ENCODE measurements around the gene DNAH14. TPM values are rescaled to one million over a fixed set of nuclear protein-coding genes. Genes with fewer than 3 reads are reported as not detected.

DNAH14 gene
- total and polyA plus RNA-seq, 10 of the 15 experiments (the other 5 are each of a cell fraction or from before 2014, with no cell fraction given): 2.0 to 7.9 (median 4.8) TPM

DNA sequence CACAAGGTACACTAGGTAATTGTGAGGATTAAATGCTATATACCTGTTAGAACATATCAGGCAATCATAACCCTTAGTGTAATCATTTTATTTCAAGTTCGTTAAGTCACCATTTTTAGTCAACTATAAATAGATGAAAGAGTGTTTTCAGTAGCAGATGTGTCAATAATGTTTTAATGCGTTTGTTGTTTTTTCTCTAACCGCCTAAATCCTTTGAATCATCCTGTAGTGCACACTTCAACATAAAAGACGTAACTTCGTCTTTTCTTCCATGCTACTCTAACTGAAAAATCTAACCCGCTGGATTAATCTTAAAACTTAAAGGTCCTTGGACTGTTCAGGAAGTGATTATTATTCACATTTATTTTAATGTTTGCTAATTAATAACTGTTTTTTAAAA is 505.6 kb downstream of the DNAH14 start:
- Histone ChIP-seq H3K27me3 (replicated peaks in 1 of 2; ENCODE audit: control insufficient read depth in 2 of 2, insufficient read depth in 2 of 2, low read length in 1 of 2) (no peaks in the 10 kb centered on the region), H3K9ac (ENCODE audit: control insufficient read depth, insufficient read depth, low read length) (no peak overlapping the region), H3K79me2 (ENCODE audit: control insufficient read depth, insufficient read depth, low read length) (no peaks in the 10 kb centered on the region), H4K20me1 (ENCODE audit: control insufficient read depth, insufficient read depth) (no peaks in the 10 kb centered on the region), H3K4me3 (no peak overlapping the region), H3K9me3 (replicated peaks; ENCODE audit: control insufficient read depth, insufficient read depth, low read length) (no peaks in the 10 kb centered on the region; the same call in 2 of the 3 replicates), H3K4me1 (ENCODE audit: control insufficient read depth, insufficient read depth, low read length) (peaks cover 10% of the 10 kb centered on the region), H3K4me2 (ENCODE audit: control insufficient read depth, insufficient read depth) (no peak overlapping the region), H3K27ac (ENCODE audit: control insufficient read depth, insufficient read depth) (no peak overlapping the region), H2AFZ (ENCODE audit: control insufficient read depth, low read depth, low read length) (no peak overlapping the region), H3K36me3 (ENCODE audit: control insufficient read depth in 2 of 2, insufficient read depth in 2 of 2, low read length in 1 of 2) (no peaks in the 10 kb centered on the region)
- BruUV-seq (replicated peaks): no TSS peak
- CTCF ChIA-PET: interaction anchor here (1.3 kb wide), 1 partner anchor 9 kb away, joined by 4 read pairs; no protein-coding TSS in a partner anchor
- in situ Hi-C loops (cut with MboI): no loop called here
- RAD21 ChIA-PET (ENCODE audit: unreplicated experiment): no interaction called here
- no peak for ATAC-seq
- intact Hi-C loops (cut with micrococcal nuclease; ENCODE audit: unreplicated experiment): no loop called here
- DNase-seq (ENCODE audit: low read depth, low spot score): no peak
- whole genome bisulfite sequencing (ENCODE audit: insufficient coverage, insufficient replicate concordance, low lambda C conversion rate, missing lambda C conversion rate): 64% methylated on average over 6 of the region's 6 CpGs
- SMC1A ChIA-PET (ENCODE audit: uncharacterized antibody, unreplicated experiment): no interaction called here
- POLR2A ChIA-PET: no interaction called here
- no peak for FAIRE-seq
- TF ChIP-seq, protein P1, sequence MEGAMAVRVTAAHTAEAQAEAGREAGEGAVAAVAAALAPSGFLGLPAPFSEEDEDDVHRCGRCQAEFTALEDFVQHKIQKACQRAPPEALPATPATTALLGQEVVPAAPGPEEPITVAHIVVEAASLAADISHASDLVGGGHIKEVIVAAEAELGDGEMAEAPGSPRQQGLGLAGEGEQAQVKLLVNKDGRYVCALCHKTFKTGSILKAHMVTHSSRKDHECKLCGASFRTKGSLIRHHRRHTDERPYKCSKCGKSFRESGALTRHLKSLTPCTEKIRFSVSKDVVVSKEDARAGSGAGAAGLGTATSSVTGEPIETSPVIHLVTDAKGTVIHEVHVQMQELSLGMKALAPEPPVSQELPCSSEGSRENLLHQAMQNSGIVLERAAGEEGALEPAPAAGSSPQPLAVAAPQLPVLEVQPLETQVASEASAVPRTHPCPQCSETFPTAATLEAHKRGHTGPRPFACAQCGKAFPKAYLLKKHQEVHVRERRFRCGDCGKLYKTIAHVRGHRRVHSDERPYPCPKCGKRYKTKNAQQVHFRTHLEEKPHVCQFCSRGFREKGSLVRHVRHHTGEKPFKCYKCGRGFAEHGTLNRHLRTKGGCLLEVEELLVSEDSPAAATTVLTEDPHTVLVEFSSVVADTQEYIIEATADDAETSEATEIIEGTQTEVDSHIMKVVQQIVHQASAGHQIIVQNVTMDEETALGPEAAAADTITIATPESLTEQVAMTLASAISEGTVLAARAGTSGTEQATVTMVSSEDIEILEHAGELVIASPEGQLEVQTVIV (IDR thresholded peaks at IDR 0.05; ENCODE audit: borderline replicate concordance, partially characterized antibody): no peak
- TF ChIP-seq IRF4 (IDR thresholded peaks at IDR 0.05; ENCODE audit: low read depth, low read length): no peak
- TF ChIP-seq ZNF24 (IDR thresholded peaks at IDR 0.05): no peak
- no peak for TF ChIP-seq RB1 (IDR thresholded peaks at IDR 0.05; ENCODE audit: borderline replicate concordance)
- no peak for TF ChIP-seq CBX5 (IDR thresholded peaks at IDR 0.05; ENCODE audit: low read depth)
- TF ChIP-seq PAX8 (IDR thresholded peaks at IDR 0.05): no peak
- TF ChIP-seq SMAD5 (IDR thresholded peaks at IDR 0.05; ENCODE audit: low read depth): no peak
- TF ChIP-seq ASH2L (IDR thresholded peaks at IDR 0.05; ENCODE audit: borderline replicate concordance, low read depth): no peak
- TF ChIP-seq SIN3A (IDR thresholded peaks at IDR 0.05; ENCODE audit: low read depth, low read length): no peak
- no peak for TF ChIP-seq ATF7 (IDR thresholded peaks at IDR 0.05; ENCODE audit: low read depth)
- no peak for TF ChIP-seq RAD21 (IDR thresholded peaks at IDR 0.05; ENCODE audit: insufficient read depth, low read depth, low read length)
- TF ChIP-seq TAF1 (IDR thresholded peaks at IDR 0.05; ENCODE audit: borderline replicate concordance, low read depth, low read length): no peak
- TF ChIP-seq, protein P2, sequence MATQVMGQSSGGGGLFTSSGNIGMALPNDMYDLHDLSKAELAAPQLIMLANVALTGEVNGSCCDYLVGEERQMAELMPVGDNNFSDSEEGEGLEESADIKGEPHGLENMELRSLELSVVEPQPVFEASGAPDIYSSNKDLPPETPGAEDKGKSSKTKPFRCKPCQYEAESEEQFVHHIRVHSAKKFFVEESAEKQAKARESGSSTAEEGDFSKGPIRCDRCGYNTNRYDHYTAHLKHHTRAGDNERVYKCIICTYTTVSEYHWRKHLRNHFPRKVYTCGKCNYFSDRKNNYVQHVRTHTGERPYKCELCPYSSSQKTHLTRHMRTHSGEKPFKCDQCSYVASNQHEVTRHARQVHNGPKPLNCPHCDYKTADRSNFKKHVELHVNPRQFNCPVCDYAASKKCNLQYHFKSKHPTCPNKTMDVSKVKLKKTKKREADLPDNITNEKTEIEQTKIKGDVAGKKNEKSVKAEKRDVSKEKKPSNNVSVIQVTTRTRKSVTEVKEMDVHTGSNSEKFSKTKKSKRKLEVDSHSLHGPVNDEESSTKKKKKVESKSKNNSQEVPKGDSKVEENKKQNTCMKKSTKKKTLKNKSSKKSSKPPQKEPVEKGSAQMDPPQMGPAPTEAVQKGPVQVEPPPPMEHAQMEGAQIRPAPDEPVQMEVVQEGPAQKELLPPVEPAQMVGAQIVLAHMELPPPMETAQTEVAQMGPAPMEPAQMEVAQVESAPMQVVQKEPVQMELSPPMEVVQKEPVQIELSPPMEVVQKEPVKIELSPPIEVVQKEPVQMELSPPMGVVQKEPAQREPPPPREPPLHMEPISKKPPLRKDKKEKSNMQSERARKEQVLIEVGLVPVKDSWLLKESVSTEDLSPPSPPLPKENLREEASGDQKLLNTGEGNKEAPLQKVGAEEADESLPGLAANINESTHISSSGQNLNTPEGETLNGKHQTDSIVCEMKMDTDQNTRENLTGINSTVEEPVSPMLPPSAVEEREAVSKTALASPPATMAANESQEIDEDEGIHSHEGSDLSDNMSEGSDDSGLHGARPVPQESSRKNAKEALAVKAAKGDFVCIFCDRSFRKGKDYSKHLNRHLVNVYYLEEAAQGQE (IDR thresholded peaks at IDR 0.05; ENCODE audit: low read depth, low read length): no peak
- TF ChIP-seq BACH1 (IDR thresholded peaks at IDR 0.05; ENCODE audit: borderline replicate concordance): no peak
- no peak for TF ChIP-seq NBN (IDR thresholded peaks at IDR 0.05)
- TF ChIP-seq, protein P3, sequence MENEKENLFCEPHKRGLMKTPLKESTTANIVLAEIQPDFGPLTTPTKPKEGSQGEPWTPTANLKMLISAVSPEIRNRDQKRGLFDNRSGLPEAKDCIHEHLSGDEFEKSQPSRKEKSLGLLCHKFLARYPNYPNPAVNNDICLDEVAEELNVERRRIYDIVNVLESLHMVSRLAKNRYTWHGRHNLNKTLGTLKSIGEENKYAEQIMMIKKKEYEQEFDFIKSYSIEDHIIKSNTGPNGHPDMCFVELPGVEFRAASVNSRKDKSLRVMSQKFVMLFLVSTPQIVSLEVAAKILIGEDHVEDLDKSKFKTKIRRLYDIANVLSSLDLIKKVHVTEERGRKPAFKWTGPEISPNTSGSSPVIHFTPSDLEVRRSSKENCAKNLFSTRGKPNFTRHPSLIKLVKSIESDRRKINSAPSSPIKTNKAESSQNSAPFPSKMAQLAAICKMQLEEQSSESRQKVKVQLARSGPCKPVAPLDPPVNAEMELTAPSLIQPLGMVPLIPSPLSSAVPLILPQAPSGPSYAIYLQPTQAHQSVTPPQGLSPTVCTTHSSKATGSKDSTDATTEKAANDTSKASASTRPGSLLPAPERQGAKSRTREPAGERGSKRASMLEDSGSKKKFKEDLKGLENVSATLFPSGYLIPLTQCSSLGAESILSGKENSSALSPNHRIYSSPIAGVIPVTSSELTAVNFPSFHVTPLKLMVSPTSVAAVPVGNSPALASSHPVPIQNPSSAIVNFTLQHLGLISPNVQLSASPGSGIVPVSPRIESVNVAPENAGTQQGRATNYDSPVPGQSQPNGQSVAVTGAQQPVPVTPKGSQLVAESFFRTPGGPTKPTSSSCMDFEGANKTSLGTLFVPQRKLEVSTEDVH (IDR thresholded peaks at IDR 0.05; ENCODE audit: low read depth, partially characterized antibody): no peak

All from GM12878 (cell line).